ENCODE measurements around the gene KLHL20. TPM values are rescaled to one million over a fixed set of nuclear protein-coding genes. Genes with fewer than 3 reads are reported as not detected.

KLHL20 gene
- total RNA-seq, 1 donor from 2014 or later: 23.4 TPM

GRCh38 chr1:173827611-173828010, 112.8 kb downstream of the KLHL20 start:
- intact Hi-C loops (cut with micrococcal nuclease): loop anchor here (10.0 kb wide), 4 partner anchors 623 to 1383 kb away; partner anchors contain the start of genes PIGC and TNFSF4

GRCh38 chr1:173832748-173833147, 118.0 kb downstream of the KLHL20 start:
- intact Hi-C loops (cut with micrococcal nuclease): no loop called here

Other genes starting within 250 kb of the KLHL20 start
- gene PRDX6, start 237.6 kb upstream of the KLHL20 start, total RNA-seq: 112 and 114 TPM in 2 replicates
- not detected in 2 replicates for gene SLC9C2, start 111.9 kb upstream of the KLHL20 start, total RNA-seq
- gene TEX50, start 79.6 kb upstream of the KLHL20 start, total RNA-seq: not detected in 2 replicates
- not detected in 2 replicates for gene ANKRD45, start 45.1 kb upstream of the KLHL20 start, total RNA-seq
- 23.7 and 26.3 TPM in 2 replicates for gene DARS2, start 109.7 kb downstream of the KLHL20 start, total RNA-seq
- 25.9 and 28.8 TPM in 2 replicates for gene CENPL, start 109.9 kb downstream of the KLHL20 start, total RNA-seq
- 310 and 335 TPM in 2 replicates for gene GAS5, start 153.0 kb downstream of the KLHL20 start, total RNA-seq
- gene ZBTB37, start 153.4 kb downstream of the KLHL20 start, total RNA-seq: 10.8 and 11.1 TPM in 2 replicates
- gene SERPINC1, start 202.3 kb downstream of the KLHL20 start, total RNA-seq: 0.49 TPM in 1 of 2 replicates, not detected in the other